Measurements from ENCODE around the gene TGFB3. TPM values are rescaled to one million over a fixed set of nuclear protein-coding genes. Genes with fewer than 3 reads are reported as not detected.
"Not testable (repeated sequence)": the region's sequence is repeated elsewhere in the genome, so short reads cannot be mapped to it uniquely, and the experiment has no call there.

The TGFB3 gene
- polyA plus RNA-seq, 1 donor (not counting 4 experiments of a cell fraction or from before 2014, with no cell fraction given), result 1.1 TPM

DNA sequence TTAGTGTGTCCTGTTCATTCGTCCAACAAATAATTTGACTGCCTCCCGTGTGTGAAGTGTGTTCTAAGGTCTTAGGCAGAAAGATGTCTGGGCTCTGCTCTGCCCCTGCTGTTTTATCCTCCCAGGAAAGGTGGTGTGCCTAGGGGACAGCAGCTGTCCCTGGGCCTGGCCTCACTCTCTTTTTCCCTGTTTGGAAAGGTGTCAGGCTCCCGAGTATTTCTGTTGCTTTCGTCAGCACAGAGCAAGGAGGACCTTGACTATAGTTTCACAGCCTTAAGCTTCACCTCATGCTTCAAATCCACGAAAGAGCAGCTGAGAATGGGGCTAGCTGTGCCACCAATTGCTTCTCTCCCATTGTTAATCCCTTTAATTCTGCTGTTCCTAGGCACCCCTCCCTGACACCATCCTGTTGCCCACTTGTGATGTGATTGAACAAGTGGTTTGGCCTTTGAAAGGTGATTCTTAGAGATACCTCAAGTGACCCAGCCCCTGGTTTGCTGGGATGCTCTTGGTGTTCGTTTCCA, 54.2 kb downstream of the TGFB3 start:
- H3K4me2 ChIP-seq (ENCODE audit: control insufficient read depth, extremely low read depth, insufficient read depth, low read depth, low read length), result no peak overlapping the region
- no peaks in the 10 kb centered on the region for H3K36me3 ChIP-seq (ENCODE audit: control insufficient read depth in 2 of 2, extremely low read depth in 1 of 2, insufficient read depth in 2 of 2, low read length in 2 of 2)
- H3K4me1 ChIP-seq (ENCODE audit: control insufficient read depth, extremely low read depth, insufficient read depth, low read length), result peaks cover 9% of the 10 kb centered on the region
- no peaks in the 10 kb centered on the region for H3K27me3 ChIP-seq (ENCODE audit: control insufficient read depth, extremely low read depth, insufficient read depth, low read length)
- no peaks in the 10 kb centered on the region for H3K79me2 ChIP-seq (ENCODE audit: control insufficient read depth, insufficient read depth, low read length)
- H3K9me1 ChIP-seq (ENCODE audit: control insufficient read depth, extremely low read depth, insufficient read depth, low read length), result no peaks in the 10 kb centered on the region
- no peaks in the 10 kb centered on the region for H4K20me1 ChIP-seq (ENCODE audit: control insufficient read depth, extremely low read depth, insufficient read depth, low read length)
- TF ChIP-seq, protein P1, sequence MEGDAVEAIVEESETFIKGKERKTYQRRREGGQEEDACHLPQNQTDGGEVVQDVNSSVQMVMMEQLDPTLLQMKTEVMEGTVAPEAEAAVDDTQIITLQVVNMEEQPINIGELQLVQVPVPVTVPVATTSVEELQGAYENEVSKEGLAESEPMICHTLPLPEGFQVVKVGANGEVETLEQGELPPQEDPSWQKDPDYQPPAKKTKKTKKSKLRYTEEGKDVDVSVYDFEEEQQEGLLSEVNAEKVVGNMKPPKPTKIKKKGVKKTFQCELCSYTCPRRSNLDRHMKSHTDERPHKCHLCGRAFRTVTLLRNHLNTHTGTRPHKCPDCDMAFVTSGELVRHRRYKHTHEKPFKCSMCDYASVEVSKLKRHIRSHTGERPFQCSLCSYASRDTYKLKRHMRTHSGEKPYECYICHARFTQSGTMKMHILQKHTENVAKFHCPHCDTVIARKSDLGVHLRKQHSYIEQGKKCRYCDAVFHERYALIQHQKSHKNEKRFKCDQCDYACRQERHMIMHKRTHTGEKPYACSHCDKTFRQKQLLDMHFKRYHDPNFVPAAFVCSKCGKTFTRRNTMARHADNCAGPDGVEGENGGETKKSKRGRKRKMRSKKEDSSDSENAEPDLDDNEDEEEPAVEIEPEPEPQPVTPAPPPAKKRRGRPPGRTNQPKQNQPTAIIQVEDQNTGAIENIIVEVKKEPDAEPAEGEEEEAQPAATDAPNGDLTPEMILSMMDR (optimal IDR thresholded peaks at IDR 0.05 in 1 of 3, IDR thresholded peaks at IDR 0.05 in 1 of 3, conservative IDR thresholded peaks at IDR 0.05 in 1 of 3; ENCODE audit: extremely low read depth in 1 of 3, insufficient read depth in 2 of 3, low read length in 3 of 3), result no peak
- no peak for TF ChIP-seq EZH2 (IDR thresholded peaks at IDR 0.05; ENCODE audit: low read length)
- H2AFZ ChIP-seq (ENCODE audit: control insufficient read depth, low read length), result no peak overlapping the region
- DNase-seq (ENCODE audit: low read depth, low spot score), result no peak
- dilution Hi-C loops (cut with MboI; ENCODE audit: extremely low pct_ligation_motif_present, low sequenced_read_pairs), result no loop called here
- no peak overlapping the region for H3K27ac ChIP-seq (ENCODE audit: control insufficient read depth, insufficient read depth, low read length)
- no peak overlapping the region for H3K9ac ChIP-seq (ENCODE audit: control insufficient read depth, extremely low read depth, insufficient read depth, low read length)
- H3K9me3 ChIP-seq (ENCODE audit: control insufficient read depth, low read depth, low read length), result no peaks in the 10 kb centered on the region
- no peak overlapping the region for H3K4me3 ChIP-seq (ENCODE audit: control insufficient read depth in 2 of 3, extremely low read depth in 1 of 3, insufficient read depth in 2 of 3, low read depth in 1 of 3, low read length in 3 of 3)
- FAIRE-seq, result no peak

DNA sequence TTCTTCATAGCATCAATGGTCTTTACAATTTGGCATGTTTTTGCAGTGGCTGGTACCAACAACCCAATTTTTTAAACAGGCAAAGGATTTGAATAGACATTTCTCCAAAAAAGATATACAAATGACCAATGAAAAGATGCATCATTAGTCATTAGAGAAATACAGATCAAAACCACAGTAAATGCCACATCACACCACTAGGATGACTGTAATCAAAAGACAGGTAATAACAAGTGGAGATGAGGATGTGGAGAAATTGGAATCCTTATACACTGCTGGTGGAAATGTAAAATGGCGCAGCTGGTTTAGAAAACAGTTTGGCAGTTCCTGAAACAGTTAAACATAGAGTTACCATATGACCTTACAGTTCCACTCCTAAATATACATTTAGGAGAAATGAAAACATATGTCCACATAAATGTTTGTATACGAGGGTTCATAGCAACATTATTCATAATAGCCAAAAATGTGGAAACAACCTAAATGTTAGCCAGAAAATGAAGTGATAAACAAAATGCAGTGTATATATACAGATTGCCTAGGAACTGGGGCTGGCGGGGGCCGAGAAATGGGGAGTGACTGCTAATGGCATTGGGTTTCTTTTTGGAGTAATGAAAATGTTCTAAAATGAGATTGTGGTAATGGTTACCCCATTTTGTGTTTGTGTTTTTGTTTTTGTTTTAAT, 55.2 kb downstream of the TGFB3 start:
- TF ChIP-seq, protein P1 (optimal IDR thresholded peaks at IDR 0.05 in 1 of 3, IDR thresholded peaks at IDR 0.05 in 1 of 3, conservative IDR thresholded peaks at IDR 0.05 in 1 of 3; ENCODE audit: extremely low read depth in 1 of 3, insufficient read depth in 2 of 3, low read length in 3 of 3), result peak in 2 of 3 experiments; percentile 33 to 50
- TF ChIP-seq EZH2 (IDR thresholded peaks at IDR 0.05; ENCODE audit: low read length), result no peak
- H3K4me2 ChIP-seq (ENCODE audit: control insufficient read depth, extremely low read depth, insufficient read depth, low read depth, low read length), result no peak overlapping the region

DNA sequence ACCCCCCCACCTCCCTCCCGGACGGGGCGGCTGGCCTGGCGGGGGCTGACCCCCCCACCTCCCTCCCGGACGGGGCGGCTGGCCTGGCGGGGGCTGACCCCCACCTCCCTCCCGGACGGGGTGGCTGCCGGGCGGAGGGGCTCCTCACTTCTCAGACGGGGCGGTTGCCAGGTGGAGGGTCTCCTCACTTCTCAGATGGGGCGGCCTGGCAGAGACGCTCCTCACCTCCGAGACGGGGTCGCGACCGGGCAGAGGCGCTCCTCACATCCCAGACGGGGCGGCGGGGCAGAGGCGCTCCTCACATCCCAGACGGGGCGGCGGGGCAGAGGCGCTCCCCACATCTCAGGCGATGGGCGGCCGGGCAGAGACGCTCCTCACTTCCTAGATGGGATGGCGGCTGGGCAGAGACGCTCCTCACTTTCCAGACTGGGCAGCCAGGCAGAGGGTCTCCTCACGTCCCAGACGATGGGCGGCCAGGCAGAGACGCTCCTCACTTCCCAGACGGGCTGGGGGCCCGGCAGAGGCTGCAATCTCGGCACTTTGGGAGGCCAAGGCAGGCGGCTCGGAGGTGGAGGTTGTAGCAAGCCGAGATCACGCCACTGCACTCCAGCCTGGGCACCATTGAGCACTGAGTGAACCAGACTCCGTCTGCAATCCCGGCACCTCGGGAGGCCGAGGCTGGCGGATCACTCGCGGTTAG, 56.5 kb downstream of the TGFB3 start:
- H3K4me1 ChIP-seq (ENCODE audit: control insufficient read depth, extremely low read depth, insufficient read depth, low read length); H3K36me3 ChIP-seq (ENCODE audit: control insufficient read depth in 2 of 2, extremely low read depth in 1 of 2, insufficient read depth in 2 of 2, low read length in 2 of 2); dilution Hi-C loops (cut with MboI; ENCODE audit: extremely low pct_ligation_motif_present, low sequenced_read_pairs); H4K20me1 ChIP-seq (ENCODE audit: control insufficient read depth, extremely low read depth, insufficient read depth, low read length); H3K4me3 ChIP-seq (ENCODE audit: control insufficient read depth in 2 of 3, extremely low read depth in 1 of 3, insufficient read depth in 2 of 3, low read depth in 1 of 3, low read length in 3 of 3); H3K4me2 ChIP-seq (ENCODE audit: control insufficient read depth, extremely low read depth, insufficient read depth, low read depth, low read length); H3K27ac ChIP-seq (ENCODE audit: control insufficient read depth, insufficient read depth, low read length); H3K79me2 ChIP-seq (ENCODE audit: control insufficient read depth, insufficient read depth, low read length); DNase-seq (ENCODE audit: low read depth, low spot score); H3K9me3 ChIP-seq (ENCODE audit: control insufficient read depth, low read depth, low read length); H3K9ac ChIP-seq (ENCODE audit: control insufficient read depth, extremely low read depth, insufficient read depth, low read length); H3K9me1 ChIP-seq (ENCODE audit: control insufficient read depth, extremely low read depth, insufficient read depth, low read length); H2AFZ ChIP-seq (ENCODE audit: control insufficient read depth, low read length); FAIRE-seq; H3K27me3 ChIP-seq (ENCODE audit: control insufficient read depth, extremely low read depth, insufficient read depth, low read length): not testable (repeated sequence)

More for the DNA sequence above, 55.2 kb downstream of the TGFB3 start:
- H3K27me3 ChIP-seq (ENCODE audit: control insufficient read depth, extremely low read depth, insufficient read depth, low read length), result no peaks in the 10 kb centered on the region
- H3K4me3 ChIP-seq (ENCODE audit: control insufficient read depth in 2 of 3, extremely low read depth in 1 of 3, insufficient read depth in 2 of 3, low read depth in 1 of 3, low read length in 3 of 3), result no peak overlapping the region
- no peaks in the 10 kb centered on the region for H3K9me3 ChIP-seq (ENCODE audit: control insufficient read depth, low read depth, low read length)
- no peaks in the 10 kb centered on the region for H4K20me1 ChIP-seq (ENCODE audit: control insufficient read depth, extremely low read depth, insufficient read depth, low read length)
- H3K36me3 ChIP-seq (ENCODE audit: control insufficient read depth in 2 of 2, extremely low read depth in 1 of 2, insufficient read depth in 2 of 2, low read length in 2 of 2), result no peaks in the 10 kb centered on the region
- H3K27ac ChIP-seq (ENCODE audit: control insufficient read depth, insufficient read depth, low read length), result no peak overlapping the region
- no peak overlapping the region for H3K9ac ChIP-seq (ENCODE audit: control insufficient read depth, extremely low read depth, insufficient read depth, low read length)
- no peaks in the 10 kb centered on the region for H3K79me2 ChIP-seq (ENCODE audit: control insufficient read depth, insufficient read depth, low read length)
- H3K9me1 ChIP-seq (ENCODE audit: control insufficient read depth, extremely low read depth, insufficient read depth, low read length), result no peaks in the 10 kb centered on the region
- FAIRE-seq (peak; percentile 77), DNase-seq (ENCODE audit: low read depth, low spot score) (no peak)
- dilution Hi-C loops (cut with MboI; ENCODE audit: extremely low pct_ligation_motif_present, low sequenced_read_pairs), result no loop called here
- peaks cover 9% of the 10 kb centered on the region for H3K4me1 ChIP-seq (ENCODE audit: control insufficient read depth, extremely low read depth, insufficient read depth, low read length)
- H2AFZ ChIP-seq (ENCODE audit: control insufficient read depth, low read length), result peak overlapping the region; percentile 58
